Measurements from ENCODE around the gene LRRC8B. TPM values are rescaled to one million over a fixed set of nuclear protein-coding genes. Genes with fewer than 3 reads are reported as not detected.
A peak's percentile ranks its signal among the peaks of the same experiment; 100 is the strongest.

Gene LRRC8B
- total and polyA plus RNA-seq, 7 experiments from 2014 or later = 8.8 to 23.0 (median 16.7) TPM

- Histone ChIP-seq H3K27me3 (ENCODE audit: control insufficient read depth in 2 of 2, insufficient read depth in 2 of 2, low read length in 2 of 2) (no peaks in the 10 kb centered on the region), H3K27ac (ENCODE audit: low read depth, low read length) (no peak overlapping the region), H3K4me1 (ENCODE audit: control insufficient read depth in 2 of 2, insufficient read depth in 2 of 2, low read length in 2 of 2) (no peaks in the 10 kb centered on the region), H3K4me3 (ENCODE audit: low read length) (no peak overlapping the region), H3K9me3 (ENCODE audit: control insufficient read depth in 2 of 3, low read length in 3 of 3) (no peaks in the 10 kb centered on the region), H3K36me3 (ENCODE audit: control insufficient read depth in 2 of 3, insufficient read depth in 3 of 3, low read length in 3 of 3) (peaks cover 0 to 38% (median 5%) of the 10 kb centered on the region in 3 experiments)
- no peaks in the 10 kb centered on the region for H3K27me3 Mint-ChIP-seq
- peak overlapping the region in 6 of 9 donors; percentile 11 to 85 (median 50) for H3K27ac Mint-ChIP-seq
- peaks cover 15 to 56% (median 46%) of the 10 kb centered on the region in 5 donors for H3K36me3 Mint-ChIP-seq
- ATAC-seq (no peak), DNase-seq (no peak)
- intact Hi-C loops (cut with micrococcal nuclease) = no loop called here
- CTCF ChIA-PET = interaction anchor here (0.7 to 4.2 kb wide), 7 partner anchors 16 to 223 kb away, joined by 3 to 60 read pairs (median 5); partner anchors contain the start of gene LRRC8C
- peaks cover 3 to 45% (median 23%) of the 10 kb centered on the region in 7 donors for H3K4me1 Mint-ChIP-seq
- H3K4me3 Mint-ChIP-seq = no peak overlapping the region
- POLR2A ChIA-PET = interaction anchor here (0.6 to 26.1 kb wide), 6 partner anchors 11 to 241 kb away, joined by 3 to 488 read pairs (median 6); partner anchors contain the start of gene LRRC8C
- H3K9me3 Mint-ChIP-seq = no peaks in the 10 kb centered on the region
Measured at GRCh38 chr1:89578946-89579684, 54.5 kb downstream of the LRRC8B start.

GRCh38 chr1:89580036-89580435, 55.4 kb downstream of the LRRC8B start:
- H3K27ac Mint-ChIP-seq = peak overlapping the region in 1 of 9 donors; percentile 23
- intact Hi-C loops (cut with micrococcal nuclease) = loop anchor here in 1 of 2 donors (1.0 to 10.0 kb wide), 3 partner anchors 13 to 405 kb away; partner anchors contain the start of gene LRRC8C

GRCh38 chr1:89581859-89582258, 57.2 kb downstream of the LRRC8B start:
- ChIA-PET CTCF (interaction anchor here (0.6 to 4.2 kb wide), 18 partner anchors 13 to 243 kb away, joined by 3 to 60 read pairs (median 4); partner anchors contain the start of gene LRRC8C), POLR2A (interaction anchor here (0.6 to 26.1 kb wide), 8 partner anchors 8 to 435 kb away, joined by 3 to 488 read pairs (median 7); partner anchors contain the start of gene LRRC8C)
- intact Hi-C loops (cut with micrococcal nuclease) = loop anchor here in 1 of 2 donors (1.0 to 10.0 kb wide), 6 partner anchors 16 to 403 kb away; partner anchors contain the start of gene LRRC8C
- Histone ChIP-seq H3K4me3 (ENCODE audit: low read length) (no peak overlapping the region), H3K27me3 (ENCODE audit: control insufficient read depth in 2 of 2, insufficient read depth in 2 of 2, low read length in 2 of 2) (no peaks in the 10 kb centered on the region), H3K27ac (ENCODE audit: low read depth, low read length) (no peak overlapping the region), H3K9me3 (ENCODE audit: control insufficient read depth in 2 of 3, low read length in 3 of 3) (no peaks in the 10 kb centered on the region), H3K36me3 (ENCODE audit: control insufficient read depth in 2 of 3, insufficient read depth in 3 of 3, low read length in 3 of 3) (peaks cover 0 to 31% (median 5%) of the 10 kb centered on the region in 3 experiments), H3K4me1 (ENCODE audit: control insufficient read depth in 2 of 2, insufficient read depth in 2 of 2, low read length in 2 of 2) (no peaks in the 10 kb centered on the region)
- Mint-ChIP-seq H3K27ac (peak overlapping the region in 4 of 9 donors; percentile 5 to 61 (median 48)), H3K9me3 (no peaks in the 10 kb centered on the region), H3K27me3 (no peaks in the 10 kb centered on the region), H3K4me1 (peaks cover 6 to 42% (median 27%) of the 10 kb centered on the region in 7 donors), H3K4me3 (no peak overlapping the region), H3K36me3 (peaks cover 15 to 54% (median 52%) of the 10 kb centered on the region in 5 donors)
- no peak for DNase-seq
- ATAC-seq = no peak

More at GRCh38 chr1:89580036-89580435, 55.4 kb downstream of the LRRC8B start:
- Mint-ChIP-seq H3K4me1 (peaks cover 3 to 50% (median 30%) of the 10 kb centered on the region in 7 donors), H3K4me3 (no peak overlapping the region), H3K36me3 (peaks cover 15 to 58% (median 48%) of the 10 kb centered on the region in 5 donors), H3K9me3 (no peaks in the 10 kb centered on the region), H3K27me3 (no peaks in the 10 kb centered on the region)
- no peaks in the 10 kb centered on the region for H3K27me3 ChIP-seq (ENCODE audit: control insufficient read depth in 2 of 2, insufficient read depth in 2 of 2, low read length in 2 of 2)
- no peaks in the 10 kb centered on the region for H3K9me3 ChIP-seq (ENCODE audit: control insufficient read depth in 2 of 3, low read length in 3 of 3)
- ChIA-PET POLR2A (interaction anchor here (0.8 to 26.1 kb wide), 9 partner anchors 8 to 183 kb away, joined by 3 to 488 read pairs (median 4); partner anchors contain the start of gene LRRC8C), CTCF (interaction anchor here (0.5 to 4.2 kb wide), 11 partner anchors 15 to 222 kb away, joined by 3 to 60 read pairs (median 7); partner anchors contain the start of gene LRRC8C)
- H3K36me3 ChIP-seq (ENCODE audit: control insufficient read depth in 2 of 3, insufficient read depth in 3 of 3, low read length in 3 of 3) = peaks cover 0 to 36% (median 5%) of the 10 kb centered on the region in 3 experiments
- no peak overlapping the region for H3K4me3 ChIP-seq (ENCODE audit: low read length)
- no peak for DNase-seq
- no peak overlapping the region for H3K27ac ChIP-seq (ENCODE audit: low read depth, low read length)
- ATAC-seq = no peak
- H3K4me1 ChIP-seq (ENCODE audit: control insufficient read depth in 2 of 2, insufficient read depth in 2 of 2, low read length in 2 of 2) = no peaks in the 10 kb centered on the region

- H3K4me3 ChIP-seq (ENCODE audit: low read length) = no peak overlapping the region
- no peak for DNase-seq
- intact Hi-C loops (cut with micrococcal nuclease) = loop anchor here in 1 of 2 donors (10.0 kb wide), 1 partner anchor 402 kb away; no protein-coding TSS in a partner anchor
- Mint-ChIP-seq H3K4me3 (no peak overlapping the region), H3K36me3 (peaks cover 15 to 57% (median 54%) of the 10 kb centered on the region in 5 donors), H3K4me1 (peaks cover 7 to 44% (median 28%) of the 10 kb centered on the region in 7 donors), H3K27me3 (no peaks in the 10 kb centered on the region), H3K9me3 (no peaks in the 10 kb centered on the region), H3K27ac (peak overlapping the region in 4 of 9 donors; percentile 9 to 65 (median 17))
- ChIA-PET POLR2A (interaction anchor here (0.6 to 26.1 kb wide), 5 partner anchors 22 to 434 kb away, joined by 3 to 488 read pairs (median 13); partner anchors contain the start of gene LRRC8C), CTCF (interaction anchor here (0.8 to 4.2 kb wide), 7 partner anchors 17 to 243 kb away, joined by 3 to 60 read pairs (median 8); no protein-coding TSS in a partner anchor)
- no peaks in the 10 kb centered on the region for H3K4me1 ChIP-seq (ENCODE audit: control insufficient read depth in 2 of 2, insufficient read depth in 2 of 2, low read length in 2 of 2)
- H3K9me3 ChIP-seq (ENCODE audit: control insufficient read depth in 2 of 3, low read length in 3 of 3) = no peaks in the 10 kb centered on the region
- no peak overlapping the region for H3K27ac ChIP-seq (ENCODE audit: low read depth, low read length)
- no peaks in the 10 kb centered on the region for H3K27me3 ChIP-seq (ENCODE audit: control insufficient read depth in 2 of 2, insufficient read depth in 2 of 2, low read length in 2 of 2)
- H3K36me3 ChIP-seq (ENCODE audit: control insufficient read depth in 2 of 3, insufficient read depth in 3 of 3, low read length in 3 of 3) = peaks cover 0 to 31% (median 5%) of the 10 kb centered on the region in 3 experiments
- ATAC-seq = no peak
Measured at GRCh38 chr1:89582571-89582970, 57.9 kb downstream of the LRRC8B start.

GRCh38 chr1:89584211-89584610, 59.6 kb downstream of the LRRC8B start:
- Mint-ChIP-seq H3K36me3 (peaks cover 15 to 60% (median 57%) of the 10 kb centered on the region in 5 donors), H3K27ac (no peak overlapping the region), H3K4me3 (no peak overlapping the region), H3K9me3 (peaks cover 0 to under 1% (median 0%) of the 10 kb centered on the region in 11 donors), H3K27me3 (no peaks in the 10 kb centered on the region), H3K4me1 (peaks cover 11 to 56% (median 38%) of the 10 kb centered on the region in 7 donors)
- Histone ChIP-seq H3K9me3 (ENCODE audit: control insufficient read depth in 2 of 3, low read length in 3 of 3) (no peaks in the 10 kb centered on the region), H3K4me3 (ENCODE audit: low read length) (no peak overlapping the region), H3K27me3 (ENCODE audit: control insufficient read depth in 2 of 2, insufficient read depth in 2 of 2, low read length in 2 of 2) (no peaks in the 10 kb centered on the region), H3K4me1 (ENCODE audit: control insufficient read depth in 2 of 2, insufficient read depth in 2 of 2, low read length in 2 of 2) (no peaks in the 10 kb centered on the region), H3K27ac (ENCODE audit: low read depth, low read length) (no peak overlapping the region), H3K36me3 (ENCODE audit: control insufficient read depth in 2 of 3, insufficient read depth in 3 of 3, low read length in 3 of 3) (peaks cover 0 to 28% (median 5%) of the 10 kb centered on the region in 3 experiments)
- ChIA-PET POLR2A (interaction anchor here (0.7 to 26.1 kb wide), 2 partner anchors 11 to 21 kb away, joined by 3 to 488 read pairs; no protein-coding TSS in a partner anchor), CTCF (interaction anchor here (0.9 to 2.6 kb wide), 3 partner anchors 24 to 41 kb away, joined by 3 to 8 read pairs (median 5); no protein-coding TSS in a partner anchor)
- ATAC-seq (no peak), DNase-seq (no peak)
- intact Hi-C loops (cut with micrococcal nuclease) = loop anchor here in 1 of 2 donors (10.0 kb wide), 1 partner anchor 401 kb away; no protein-coding TSS in a partner anchor

GRCh38 chr1:89584781-89585180, 60.2 kb downstream of the LRRC8B start:
- Histone ChIP-seq H3K4me1 (ENCODE audit: control insufficient read depth in 2 of 2, insufficient read depth in 2 of 2, low read length in 2 of 2) (no peaks in the 10 kb centered on the region), H3K27me3 (ENCODE audit: control insufficient read depth in 2 of 2, insufficient read depth in 2 of 2, low read length in 2 of 2) (no peaks in the 10 kb centered on the region), H3K9me3 (ENCODE audit: control insufficient read depth in 2 of 3, low read length in 3 of 3) (no peaks in the 10 kb centered on the region), H3K4me3 (ENCODE audit: low read length) (no peak overlapping the region), H3K36me3 (ENCODE audit: control insufficient read depth in 2 of 3, insufficient read depth in 3 of 3, low read length in 3 of 3) (peaks cover 0 to 26% (median 5%) of the 10 kb centered on the region in 3 experiments), H3K27ac (ENCODE audit: low read depth, low read length) (no peak overlapping the region)
- Mint-ChIP-seq H3K9me3 (peaks cover 0 to 1% (median 0%) of the 10 kb centered on the region in 11 donors), H3K36me3 (peaks cover 15 to 59% (median 57%) of the 10 kb centered on the region in 5 donors), H3K27me3 (no peaks in the 10 kb centered on the region), H3K27ac (no peak overlapping the region), H3K4me1 (peaks cover 11 to 61% (median 42%) of the 10 kb centered on the region in 7 donors), H3K4me3 (no peak overlapping the region)
- DNase-seq (no peak), ATAC-seq (no peak)
- CTCF ChIA-PET = interaction anchor here (0.8 to 1.6 kb wide), 4 partner anchors 10 to 38 kb away, joined by 3 to 5 read pairs (median 3); no protein-coding TSS in a partner anchor
- intact Hi-C loops (cut with micrococcal nuclease) = loop anchor here in 1 of 2 donors (10.0 kb wide), 1 partner anchor 400 kb away; no protein-coding TSS in a partner anchor
- POLR2A ChIA-PET = interaction anchor here (1.0 to 26.1 kb wide), 2 partner anchors 9 to 20 kb away, joined by 6 to 488 read pairs; no protein-coding TSS in a partner anchor

All from naive thymus-derived CD4-positive, alpha-beta T cell (primary cell).